HepG2 (cell line): Measurements from ENCODE around the gene PLOD3. TPM values are rescaled to one million over a fixed set of nuclear protein-coding genes. Genes with fewer than 3 reads are reported as not detected.

ENCODE experiments used
- MAFK ChIP-seq, 2 experiments: IDR thresholded peaks in 1 of 2; conservative IDR thresholded peaks in 1 of 2; 2 replicates each; pipeline ENCODE4 v1.6.1; 2011; ENCODE audit warnings: improper control_type of control experiment in 2 of 2, low read length in 2 of 2
- MED1 ChIP-seq: sonication (generic); formaldehyde crosslinking; IDR thresholded peaks from 2 replicates; pipeline ENCODE4 v1.4.0; 2020; ENCODE audit warnings: missing genetic modification reagents
- MEIS1 ChIP-seq: sonication (generic); formaldehyde crosslinking; IDR thresholded peaks from 2 replicates; pipeline ENCODE4 v1.9.0; 2021; ENCODE audit warnings: mild to moderate bottlenecking, missing genetic modification reagents, moderate library complexity, borderline replicate concordance
- NRL ChIP-seq: sonication (generic); formaldehyde crosslinking; IDR thresholded peaks from 2 replicates; pipeline ENCODE4 v1.5.0; 2020; ENCODE audit warnings: missing genetic modification reagents, mild to moderate bottlenecking, moderate library complexity, borderline replicate concordance
- RFXANK ChIP-seq: IDR thresholded peaks from 2 replicates; pipeline ENCODE4 v1.6.1; 2016
- SMYD3 ChIP-seq: sonication (generic); formaldehyde crosslinking; IDR thresholded peaks from 2 replicates; pipeline ENCODE4 v1.8.1; 2023; ENCODE audit warnings: mild to moderate bottlenecking, missing genetic modification reagents
- SP1 ChIP-seq, 2 experiments: fragments of 450-650 bp in 1 of 2; sonication (generic) in 1 of 2; formaldehyde crosslinking in 1 of 2; IDR thresholded peaks; 2 replicates each; pipeline versions ENCODE4 v1.4.0 to v1.6.1; 2016 to 2020; ENCODE audit warnings: missing genetic modification reagents in 1 of 2
- THAP8 ChIP-seq: sonication (generic); formaldehyde crosslinking; IDR thresholded peaks from 2 replicates; pipeline ENCODE4 v1.5.1; 2020; ENCODE audit warnings: missing genetic modification reagents, mild to moderate bottlenecking, borderline replicate concordance
- WIZ ChIP-seq: sonication (generic); formaldehyde crosslinking; IDR thresholded peaks from 2 replicates; pipeline ENCODE4 v1.5.1; 2020; ENCODE audit warnings: mild to moderate bottlenecking, missing genetic modification reagents
- ZBTB25 ChIP-seq: IDR thresholded peaks from 2 replicates; pipeline ENCODE4 v1.6.1; 2018; ENCODE audit warnings: missing genetic modification reagents
- ZBTB38 ChIP-seq: sonication (generic); formaldehyde crosslinking; IDR thresholded peaks from 2 replicates; pipeline ENCODE4 v1.5.1; 2020; ENCODE audit warnings: mild to moderate bottlenecking, missing genetic modification reagents
- ZNF101 ChIP-seq: sonication (generic); formaldehyde crosslinking; IDR thresholded peaks from 2 replicates; pipeline ENCODE4 v1.4.0; 2020; ENCODE audit warnings: mild to moderate bottlenecking, low read depth, missing genetic modification reagents, borderline replicate concordance
- ZNF124 ChIP-seq: sonication (generic); formaldehyde crosslinking; IDR thresholded peaks from 2 replicates; pipeline ENCODE4 v1.4.0; 2020; ENCODE audit warnings: missing genetic modification reagents
- ZNF136 ChIP-seq: sonication (generic); formaldehyde crosslinking; IDR thresholded peaks from 2 replicates; pipeline ENCODE4 v1.8.1; 2022; ENCODE audit warnings: low read depth, mild to moderate bottlenecking, moderate library complexity, missing genetic modification reagents
- ZNF710 ChIP-seq: sonication (generic); formaldehyde crosslinking; IDR thresholded peaks from 2 replicates; pipeline ENCODE4 v1.5.0; 2020; ENCODE audit warnings: mild to moderate bottlenecking, missing genetic modification reagents, borderline replicate concordance
- ZNF720 ChIP-seq: sonication (generic); formaldehyde crosslinking; IDR thresholded peaks from 2 replicates; pipeline ENCODE4 v1.4.0; 2020; ENCODE audit warnings: missing genetic modification reagents
- polyA plus RNA-seq, 8 experiments: library from polyadenylated mRNA; depleted of rRNA in 3 of 8; stranded (reverse) in 7 of 8; unstranded in 1 of 8; fragments of >200 nt; fragmentation: Illumina TruSeq in 4 of 8; extraction: Trizol in 4 of 8; gene quantifications; 2 replicates each; pipeline versions ENCODE4 v1.2.1 to v1.2.3, GENCODE V29; 2011 to 2016; ENCODE audit warnings: low read depth in 4 of 8, missing spikeins in 1 of 8, mixed read lengths in 1 of 8; ENCODE audit not compliant: insufficient read depth in 1 of 8
- total RNA-seq, 5 experiments: library from RNA; depleted of rRNA; stranded (reverse); fragments of >200 nt; fragmentation: Illumina TruSeq; extraction: Trizol; gene quantifications; 2 replicates each; pipeline ENCODE4 v1.2.3, GENCODE V29; 2016; ENCODE audit warnings: low read depth in 1 of 5
- TF ChIP-seq, protein P1 (sequence below): sonication (generic); formaldehyde crosslinking; IDR thresholded peaks from 2 replicates; pipeline ENCODE4 v1.4.0; 2020; ENCODE audit warnings: missing genetic modification reagents

The PLOD3 gene
- total and polyA plus RNA-seq, 2 of the 13 experiments (the other 11 are each of a cell fraction or from before 2014, with no cell fraction given) = 65.8 to 67.4 TPM

DNA sequence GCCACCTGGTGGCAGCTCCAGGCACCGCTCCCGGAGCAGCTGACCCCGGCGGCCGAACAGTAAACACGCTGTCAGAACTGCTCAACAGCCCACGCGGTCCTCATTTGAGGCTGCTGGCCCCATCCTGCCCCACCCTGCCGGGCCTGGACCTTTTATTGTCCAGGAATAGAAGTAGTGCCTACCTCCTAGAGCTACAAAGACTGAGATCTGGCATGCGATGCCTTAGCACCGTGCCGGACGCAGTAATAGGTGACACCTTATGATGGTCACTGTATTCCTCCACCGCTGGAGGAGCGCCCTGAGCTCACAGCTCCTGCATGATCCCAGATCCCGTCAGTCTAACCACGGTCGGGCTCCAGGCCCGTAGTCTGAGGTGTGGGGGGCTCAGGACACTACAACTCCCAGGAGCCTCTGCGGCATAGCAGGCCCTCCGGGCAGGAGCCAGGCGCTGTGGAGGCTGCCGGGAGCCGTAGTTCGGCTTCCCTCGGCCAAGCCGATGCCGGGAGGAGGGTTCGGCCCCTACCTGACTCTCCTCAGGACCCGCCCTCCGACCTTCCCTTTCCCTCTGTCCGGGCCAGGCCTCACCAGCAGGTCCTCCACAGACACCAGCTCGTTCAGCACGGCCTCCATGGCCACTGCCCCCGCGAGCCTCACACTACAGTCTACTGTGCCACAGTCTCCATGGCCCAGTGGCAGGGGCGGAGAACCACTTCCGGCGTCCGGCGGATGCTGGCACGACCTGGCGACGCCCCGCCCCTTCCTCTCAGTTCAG, 27.2 kb upstream of the PLOD3 start, which contains the start of gene FIS1 (continued):
- TF ChIP-seq THAP8 (no peak), ZBTB38 (no peak), MEIS1 (CRISPR knock-in tag) (no peak), ZNF124 (CRISPR knock-in tag) (peak; percentile 46; the same call in 1 of the 2 replicates), SMYD3 (CRISPR knock-in tag) (peak; percentile 66; the same call in 1 of the 2 replicates), ZNF101 (CRISPR knock-in tag) (no peak), MAFK (conservative IDR thresholded peaks at IDR 0.05 in 1 of 2, IDR thresholded peaks at IDR 0.05 in 1 of 2; ENCODE audit: low read length in 2 of 2) (no peak), RFXANK (CRISPR knock-in tag) (no peak), ZNF710 (CRISPR knock-in tag) (peak; percentile 43; the same call in 1 of the 2 replicates), WIZ (CRISPR knock-in tag) (0 out of 2 replicates have a peak, but pooled peaks have one; percentile 29), ZNF136 (CRISPR knock-in tag) (0 out of 2 replicates have a peak, but pooled peaks have one; percentile 57), ZBTB25 (CRISPR knock-in tag) (no peak; the same call in 1 of the 2 replicates), SP1 (IDR thresholded peaks at IDR 0.05) (no peak), SP1 (CRISPR knock-in tag; IDR thresholded peaks at IDR 0.05) (no peak; the same call in none of the 2 replicates), NRL (CRISPR knock-in tag) (no peak; the same call in 1 of the 2 replicates), MED1 (CRISPR knock-in tag) (peak; percentile 44), ZNF720 (CRISPR knock-in tag) (no peak)
- TF ChIP-seq, protein P1, sequence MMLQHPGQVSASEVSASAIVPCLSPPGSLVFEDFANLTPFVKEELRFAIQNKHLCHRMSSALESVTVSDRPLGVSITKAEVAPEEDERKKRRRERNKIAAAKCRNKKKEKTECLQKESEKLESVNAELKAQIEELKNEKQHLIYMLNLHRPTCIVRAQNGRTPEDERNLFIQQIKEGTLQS = no peak
